HuH-7 (cell line): ENCODE measurements around the gene ZDHHC14.
"Not testable (repeated sequence)": the region's sequence is repeated elsewhere in the genome, so short reads cannot be mapped to it uniquely, and the experiment has no call there.

Experiments
- DNase-seq: peaks from one replicate; pipeline ENCODE4 v3.0.0; 2011; ENCODE audit warnings: low spot score

ZDHHC14 gene

DNA sequence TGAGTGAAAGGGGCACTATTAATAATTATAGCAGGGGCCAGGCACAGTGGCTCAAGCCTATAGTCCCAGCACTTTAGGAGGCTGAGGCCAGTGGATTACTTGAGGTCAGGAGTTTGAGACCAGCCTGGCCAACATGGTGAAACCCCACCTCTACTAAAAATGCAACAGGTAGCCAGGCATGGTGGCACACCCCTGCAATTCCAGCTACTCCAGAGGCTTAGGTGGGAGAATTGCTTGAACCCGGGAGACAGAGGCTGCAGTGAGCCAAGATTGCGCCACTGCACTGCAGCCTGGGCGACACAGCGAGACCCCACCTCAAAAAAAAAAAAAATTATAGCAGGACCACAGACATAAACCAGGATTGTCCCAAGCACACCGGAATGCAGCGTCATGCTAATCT is 340.0 kb downstream of the ZDHHC14 start:
- DNase-seq = not testable (repeated sequence)

DNA sequence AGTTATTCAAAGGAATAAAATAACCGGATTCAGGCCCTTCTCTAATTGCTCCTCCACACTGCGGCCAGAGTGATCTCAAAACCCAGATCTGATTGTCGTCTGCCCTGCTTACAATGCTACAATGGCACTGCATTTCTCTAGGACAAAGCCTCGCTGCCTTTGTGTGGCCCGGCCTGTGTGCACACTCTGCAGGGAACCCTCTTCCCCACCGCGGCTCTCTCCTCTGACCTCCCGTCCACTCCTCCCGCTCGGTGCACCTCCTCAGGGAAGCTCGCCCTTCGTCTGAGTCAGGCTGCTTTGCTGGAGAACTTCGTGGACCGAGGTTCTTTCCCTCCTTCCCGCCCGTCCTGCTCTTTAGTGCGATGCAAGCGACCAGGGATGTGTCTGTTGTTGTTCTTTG is 340.4 kb downstream of the ZDHHC14 start:
- no peak for DNase-seq

DNA sequence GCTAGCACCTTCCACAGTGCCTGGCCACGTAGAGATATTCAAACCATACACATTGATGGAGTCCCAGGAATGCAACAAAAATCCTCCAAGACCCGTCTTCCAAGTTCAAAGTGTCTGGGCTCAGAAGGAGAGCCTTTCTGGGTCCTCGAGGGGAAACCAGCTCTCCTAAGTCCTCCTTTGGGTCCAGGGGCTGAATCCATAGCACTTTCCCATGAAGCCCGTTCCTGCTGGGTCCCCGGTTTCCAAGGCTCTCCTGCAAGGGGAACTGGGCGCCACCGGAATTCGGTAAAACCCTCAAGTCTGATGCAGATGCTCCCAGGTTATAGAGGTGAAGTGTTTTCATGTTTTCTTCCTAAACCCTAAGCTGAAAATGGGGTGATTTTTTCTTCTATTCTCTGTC is 340.8 kb downstream of the ZDHHC14 start:
- DNase-seq = no peak

DNA sequence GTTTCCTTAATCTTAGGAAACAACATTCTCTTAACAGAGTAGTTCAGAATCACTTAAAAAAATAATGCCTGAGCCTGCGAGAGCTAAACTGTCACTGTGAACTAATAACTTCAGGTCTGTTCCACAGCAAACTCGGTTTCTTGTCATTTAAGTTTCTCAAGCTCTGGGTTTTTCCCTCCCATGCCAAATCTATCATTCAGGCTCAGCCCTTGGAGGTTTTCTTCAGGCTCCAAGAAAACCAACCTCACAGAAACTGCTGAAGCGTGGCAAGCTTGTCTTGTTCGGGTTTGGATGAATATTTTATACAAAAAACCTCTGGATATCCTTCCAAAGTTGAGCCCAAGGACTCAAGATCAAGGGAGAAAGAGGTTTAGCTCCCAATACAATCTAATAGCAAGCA is 342.4 kb downstream of the ZDHHC14 start:
- DNase-seq = no peak

DNA sequence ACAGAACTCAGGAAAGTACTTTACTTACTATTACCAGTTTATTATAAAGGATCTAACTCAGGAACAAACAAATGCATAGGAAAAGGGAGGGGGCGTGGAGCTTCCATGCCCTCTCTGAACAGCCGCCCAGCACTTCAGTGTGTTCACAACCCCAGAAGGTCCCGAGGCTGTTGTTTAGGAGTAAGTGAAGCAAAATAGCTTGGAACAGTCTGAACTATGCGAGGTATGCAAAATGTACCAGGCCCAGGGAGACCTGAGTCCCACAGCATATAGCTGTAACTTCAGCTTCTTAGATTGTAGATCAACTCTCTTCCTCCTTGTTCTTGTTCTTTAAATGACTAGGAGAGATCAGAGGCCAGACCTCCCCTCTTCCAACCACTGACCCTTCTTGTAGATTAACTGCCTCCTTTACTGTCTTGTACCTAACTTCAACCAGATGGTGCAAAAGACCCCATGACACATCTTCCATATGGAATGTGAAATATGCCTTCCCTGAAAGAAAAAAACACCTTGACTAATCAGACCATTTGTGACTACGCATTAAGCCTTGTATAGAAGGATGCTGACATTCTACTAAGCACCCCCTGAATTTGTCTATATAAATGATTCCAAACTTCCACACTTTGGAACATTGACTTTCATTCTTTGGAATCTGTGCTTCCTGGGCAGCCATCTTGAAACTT is 343.3 kb downstream of the ZDHHC14 start:
- no peak for DNase-seq

DNA sequence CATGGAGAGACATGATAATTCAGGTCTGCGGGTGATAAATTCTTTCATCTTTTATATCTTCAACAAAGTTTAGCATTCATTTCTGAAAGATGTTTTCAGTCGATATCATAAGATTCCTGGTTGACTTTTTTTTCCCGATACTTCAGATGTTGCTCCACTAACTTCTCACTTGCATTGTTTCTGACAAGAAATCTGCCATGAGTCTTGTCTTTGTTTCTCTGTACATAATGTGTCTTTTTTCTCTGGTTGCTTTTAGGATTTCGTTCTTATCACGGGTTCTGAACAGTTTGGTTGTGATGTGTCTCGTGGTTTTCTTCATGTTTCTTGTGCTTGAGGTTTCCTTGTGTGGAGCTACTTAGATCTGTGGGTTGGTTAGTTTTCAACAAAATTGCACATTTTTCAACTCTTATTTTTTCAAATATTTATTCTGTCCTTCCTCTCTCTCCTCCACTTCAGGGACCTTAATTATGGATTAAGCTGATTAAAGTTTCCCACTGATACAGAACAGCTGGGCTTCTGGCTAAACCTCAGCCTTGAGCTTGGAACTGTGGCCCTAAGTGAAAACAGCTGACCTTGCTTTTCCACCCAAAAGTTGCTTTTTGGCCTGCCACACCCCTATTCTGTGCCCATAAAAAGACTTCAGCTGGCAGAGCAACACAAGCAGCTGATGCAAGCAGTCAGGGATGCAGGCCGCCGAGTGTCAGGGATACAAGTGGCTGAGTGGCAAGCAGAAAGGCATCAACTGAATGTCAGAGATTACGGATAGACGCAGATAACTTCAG is 344.2 kb downstream of the ZDHHC14 start:
- DNase-seq = no peak

DNA sequence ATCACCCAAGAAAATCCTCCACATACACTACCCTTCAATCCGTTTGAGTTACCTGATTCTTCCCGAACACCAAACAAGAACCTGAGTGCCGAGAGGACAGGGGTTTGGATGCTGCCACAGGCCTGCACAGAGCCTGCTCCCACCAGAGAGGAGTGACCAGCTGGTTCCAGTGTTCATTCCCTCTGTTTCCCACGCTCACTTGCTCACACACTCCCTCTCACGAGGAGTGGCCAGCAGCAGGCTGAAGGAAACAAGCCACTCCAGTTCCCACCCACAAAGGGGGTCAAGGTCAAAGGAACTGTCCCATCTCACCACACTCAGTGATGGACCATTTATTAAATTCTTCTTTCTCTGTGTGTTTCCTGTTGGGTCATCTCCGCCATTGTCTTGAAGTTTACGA is 344.8 kb downstream of the ZDHHC14 start:
- no peak for DNase-seq

DNA sequence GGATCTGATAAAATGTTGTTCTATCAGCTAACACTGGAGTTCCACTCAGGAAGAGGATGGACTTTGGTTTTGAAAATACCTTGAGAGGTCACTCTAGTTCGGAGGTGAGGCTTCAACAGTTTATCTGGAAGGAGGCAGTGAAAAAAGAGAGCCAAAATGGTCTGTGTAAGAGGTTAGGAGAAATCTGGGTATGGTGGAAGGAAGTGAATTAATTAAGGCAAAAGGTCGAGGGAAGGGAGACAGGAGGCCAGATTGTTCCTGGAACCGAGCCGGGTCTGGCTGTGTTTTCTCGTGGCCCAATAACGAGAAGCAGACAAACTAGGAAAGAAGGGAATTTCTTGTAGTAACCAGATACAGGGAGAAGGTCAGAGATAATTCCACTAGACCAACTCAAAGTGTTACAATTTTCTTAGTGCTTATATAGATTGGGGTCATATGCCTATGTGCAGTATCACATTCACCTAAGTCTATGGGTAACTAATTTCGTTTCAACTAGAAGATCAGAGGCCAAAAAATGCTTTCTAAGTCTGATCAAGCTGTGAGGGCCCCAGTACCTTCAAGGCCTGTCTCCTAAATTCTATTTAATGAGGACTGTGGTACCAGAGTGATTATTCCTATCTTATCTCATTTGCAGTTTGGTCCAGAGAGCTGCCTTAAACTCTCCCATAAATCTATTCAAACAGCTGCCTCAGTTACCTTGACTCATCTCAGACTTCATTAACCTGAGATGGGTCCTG is 346.1 kb downstream of the ZDHHC14 start:
- no peak for DNase-seq
